Measurements from ENCODE around the gene SUMO3. TPM values are rescaled to one million over a fixed set of nuclear protein-coding genes. Genes with fewer than 3 reads are reported as not detected.

SUMO3 gene
- total and polyA plus RNA-seq, 12 donors = 21.1 to 92.3 (median 72.1) TPM

- intact Hi-C loops (cut with DNase I) = loop anchor here in 1 of 2 donors (5.0 kb wide), 1 partner anchor 55 kb away; the partner anchor contains the start of gene PTTG1IP
These were observed 369 bp downstream of the SUMO3 start for GRCh38 chr21:44817506-44817880.

DNA sequence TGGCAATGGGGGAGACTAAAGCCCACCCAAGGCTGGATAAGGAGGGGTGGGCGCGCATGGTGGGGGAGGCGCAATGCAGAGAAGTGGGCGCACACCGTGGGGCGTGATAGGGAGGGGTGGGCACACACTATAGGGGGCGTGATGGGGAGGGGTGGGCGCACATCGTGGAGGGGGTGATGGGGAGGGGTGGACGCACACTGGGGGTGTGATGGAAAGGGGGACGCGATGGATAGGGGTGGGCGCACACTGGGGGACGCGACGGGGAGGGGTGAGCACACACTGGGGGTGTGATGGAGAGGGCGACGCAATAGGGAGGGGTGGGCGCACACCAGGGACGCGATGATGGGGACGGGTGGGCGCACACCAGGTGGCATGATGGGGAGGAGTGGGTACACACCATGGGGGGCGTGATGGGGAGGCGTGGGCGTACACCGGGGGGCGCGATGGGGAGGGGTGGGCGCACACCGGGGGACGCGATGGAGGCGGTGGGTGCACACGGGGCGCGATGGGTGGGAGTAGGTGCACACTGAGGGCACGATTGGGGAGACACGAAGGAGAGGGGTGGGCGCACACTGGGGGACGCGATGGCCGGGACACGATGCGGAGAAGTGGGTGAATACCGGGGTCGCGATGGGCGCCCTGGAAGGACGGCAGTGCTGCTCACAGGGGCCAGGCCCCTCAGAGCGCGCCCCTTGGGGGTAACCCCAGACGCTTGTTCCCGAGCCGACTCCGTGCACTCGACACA lies 929 bp downstream of the SUMO3 start:
- H3K27me3 ChIP-seq = no peaks in the 10 kb centered on the region
- H3K4me3 ChIP-seq = peak overlapping the region in 2 of 4 donors; percentile 53 to 83
- 53 to 68% (median 61%) methylated on average over 40 to 57 of the region's 57 CpGs for WGBS, 4 donors
- peaks cover 0 to 12% of the 10 kb centered on the region in 2 donors for H3K36me3 ChIP-seq (replicated peaks in 1 of 2)
- H3K27ac ChIP-seq = peak overlapping the region in 2 of 5 donors; percentile 3 to 95
- TF ChIP-seq POLR2A (IDR thresholded peaks at IDR 0.05) = no peak
- TF ChIP-seq, protein P1, sequence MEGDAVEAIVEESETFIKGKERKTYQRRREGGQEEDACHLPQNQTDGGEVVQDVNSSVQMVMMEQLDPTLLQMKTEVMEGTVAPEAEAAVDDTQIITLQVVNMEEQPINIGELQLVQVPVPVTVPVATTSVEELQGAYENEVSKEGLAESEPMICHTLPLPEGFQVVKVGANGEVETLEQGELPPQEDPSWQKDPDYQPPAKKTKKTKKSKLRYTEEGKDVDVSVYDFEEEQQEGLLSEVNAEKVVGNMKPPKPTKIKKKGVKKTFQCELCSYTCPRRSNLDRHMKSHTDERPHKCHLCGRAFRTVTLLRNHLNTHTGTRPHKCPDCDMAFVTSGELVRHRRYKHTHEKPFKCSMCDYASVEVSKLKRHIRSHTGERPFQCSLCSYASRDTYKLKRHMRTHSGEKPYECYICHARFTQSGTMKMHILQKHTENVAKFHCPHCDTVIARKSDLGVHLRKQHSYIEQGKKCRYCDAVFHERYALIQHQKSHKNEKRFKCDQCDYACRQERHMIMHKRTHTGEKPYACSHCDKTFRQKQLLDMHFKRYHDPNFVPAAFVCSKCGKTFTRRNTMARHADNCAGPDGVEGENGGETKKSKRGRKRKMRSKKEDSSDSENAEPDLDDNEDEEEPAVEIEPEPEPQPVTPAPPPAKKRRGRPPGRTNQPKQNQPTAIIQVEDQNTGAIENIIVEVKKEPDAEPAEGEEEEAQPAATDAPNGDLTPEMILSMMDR (IDR thresholded peaks at IDR 0.05) = no peak
- DNase-seq = peak in 4 of 7 donors; percentile 33 to 51 (median 36)
- peaks cover 8 to 14% of the 10 kb centered on the region in 2 donors for H3K4me1 ChIP-seq (replicated peaks in 1 of 2)
- H3K9me3 ChIP-seq (replicated peaks in 1 of 3) = no peaks in the 10 kb centered on the region
- intact Hi-C loops (cut with DNase I) = loop anchor here in 1 of 2 donors (5.0 kb wide), 1 partner anchor 55 kb away; the partner anchor contains the start of gene PTTG1IP

More at GRCh38 chr21:44817506-44817880, 369 bp downstream of the SUMO3 start:
- H3K9me3 ChIP-seq (replicated peaks in 1 of 3) = peaks cover 0 to 4% (median 0%) of the 10 kb centered on the region in 3 donors
- peak overlapping the region in 2 of 5 donors; percentile 80 to 95 for H3K27ac ChIP-seq
- peaks cover 8 to 14% of the 10 kb centered on the region in 2 donors for H3K4me1 ChIP-seq (replicated peaks in 1 of 2)
- 1 to 4% (median 2%) methylated on average over 7 to 41 of the region's 43 CpGs; no CpG with 5 or more reads in 1 of the 4 donors for WGBS, 4 donors
- peak overlapping the region in 2 of 4 donors; percentile 53 to 83 for H3K4me3 ChIP-seq
- H3K27me3 ChIP-seq = no peaks in the 10 kb centered on the region
- no peak for TF ChIP-seq POLR2A (IDR thresholded peaks at IDR 0.05)
- TF ChIP-seq, protein P1 (IDR thresholded peaks at IDR 0.05) = no peak
- peak; percentile 90 to 95 (median 91) for DNase-seq
- peaks cover 0 to 12% of the 10 kb centered on the region in 2 donors for H3K36me3 ChIP-seq (replicated peaks in 1 of 2)

GRCh38 chr21:44815852-44816628 lies 1.8 kb downstream of the SUMO3 start:
- 66 to 76% (median 73%) methylated on average over 9 to 10 of the region's 10 CpGs for WGBS, 4 donors
- H3K4me3 ChIP-seq = no peak overlapping the region
- H3K4me1 ChIP-seq (replicated peaks in 1 of 2) = peaks cover 8 to 14% of the 10 kb centered on the region in 2 donors
- no peaks in the 10 kb centered on the region for H3K27me3 ChIP-seq
- peaks cover 0 to 12% of the 10 kb centered on the region in 2 donors for H3K36me3 ChIP-seq (replicated peaks in 1 of 2)
- TF ChIP-seq, protein P1 (IDR thresholded peaks at IDR 0.05) = no peak
- no peak for TF ChIP-seq POLR2A (IDR thresholded peaks at IDR 0.05)
- intact Hi-C loops (cut with DNase I) = loop anchor here in 1 of 2 donors (5.0 kb wide), 1 partner anchor 56 kb away; the partner anchor contains the start of gene PTTG1IP
- H3K27ac ChIP-seq = no peak overlapping the region
- no peaks in the 10 kb centered on the region for H3K9me3 ChIP-seq (replicated peaks in 1 of 3)
- DNase-seq = peak in 2 of 7 donors; percentile 20 to 49

DNA sequence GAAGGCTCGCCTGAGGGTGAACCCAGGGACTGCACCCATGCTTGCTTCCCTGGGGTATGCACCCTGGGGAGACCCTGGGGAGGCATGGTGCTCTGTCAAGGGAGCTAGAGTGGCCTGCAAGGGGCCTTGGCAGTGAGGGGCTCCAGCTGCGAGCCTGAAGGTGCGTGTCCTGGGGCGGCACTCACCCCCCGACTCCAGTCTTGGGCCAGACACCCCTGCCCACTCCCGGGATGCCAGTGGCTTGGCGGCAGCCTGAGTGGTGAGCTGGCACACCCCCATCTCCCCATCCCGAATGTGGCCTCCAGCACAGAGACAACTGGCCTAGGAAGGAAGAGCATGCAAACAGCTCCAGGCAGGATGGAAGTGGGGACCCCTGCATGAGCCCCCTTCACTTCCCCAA lies 2.6 kb downstream of the SUMO3 start:
- TF ChIP-seq POLR2A (IDR thresholded peaks at IDR 0.05) = no peak
- TF ChIP-seq, protein P1 (IDR thresholded peaks at IDR 0.05) = no peak
- Histone ChIP-seq H3K4me1 (replicated peaks in 1 of 2) (peaks cover 8 to 14% of the 10 kb centered on the region in 2 donors), H3K9me3 (replicated peaks in 1 of 3) (no peaks in the 10 kb centered on the region), H3K36me3 (replicated peaks in 1 of 2) (peaks cover 0 to 16% of the 10 kb centered on the region in 2 donors), H3K4me3 (no peak overlapping the region), H3K27me3 (no peaks in the 10 kb centered on the region), H3K27ac (no peak overlapping the region)
- intact Hi-C loops (cut with DNase I) = loop anchor here in 1 of 2 donors (5.0 kb wide), 1 partner anchor 57 kb away; the partner anchor contains the start of gene PTTG1IP
- WGBS, 4 donors = 89 to 93% (median 92%) methylated on average over 3 to 8 of the region's 8 CpGs
- DNase-seq = no peak
